ENCODE results near the gene SYMPK. TPM values are rescaled to one million over a fixed set of nuclear protein-coding genes. Genes with fewer than 3 reads are reported as not detected.

The SYMPK gene
- polyA plus RNA-seq, 4 donors, result 49.2 to 67.7 (median 58.9) TPM

DNA sequence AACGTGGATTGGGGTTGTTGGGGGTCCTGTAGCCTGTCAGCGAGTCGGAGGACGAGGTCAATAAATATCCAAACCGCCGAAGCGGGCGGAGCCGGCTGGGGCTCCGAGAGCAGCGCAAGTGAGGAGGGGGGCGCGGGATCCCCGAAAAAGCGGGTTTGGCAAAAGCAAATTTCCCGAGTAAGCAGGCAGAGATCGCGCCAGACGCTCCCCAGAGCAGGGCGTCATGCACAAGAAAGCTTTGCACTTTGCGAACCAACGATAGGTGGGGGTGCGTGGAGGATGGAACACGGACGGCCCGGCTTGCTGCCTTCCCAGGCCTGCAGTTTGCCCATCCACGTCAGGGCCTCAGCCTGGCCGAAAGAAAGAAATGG lies 93.1 kb downstream of the SYMPK start:
- no peak for DNase-seq (ENCODE audit: low read depth in 4 of 4, low spot score in 3 of 4)

DNA sequence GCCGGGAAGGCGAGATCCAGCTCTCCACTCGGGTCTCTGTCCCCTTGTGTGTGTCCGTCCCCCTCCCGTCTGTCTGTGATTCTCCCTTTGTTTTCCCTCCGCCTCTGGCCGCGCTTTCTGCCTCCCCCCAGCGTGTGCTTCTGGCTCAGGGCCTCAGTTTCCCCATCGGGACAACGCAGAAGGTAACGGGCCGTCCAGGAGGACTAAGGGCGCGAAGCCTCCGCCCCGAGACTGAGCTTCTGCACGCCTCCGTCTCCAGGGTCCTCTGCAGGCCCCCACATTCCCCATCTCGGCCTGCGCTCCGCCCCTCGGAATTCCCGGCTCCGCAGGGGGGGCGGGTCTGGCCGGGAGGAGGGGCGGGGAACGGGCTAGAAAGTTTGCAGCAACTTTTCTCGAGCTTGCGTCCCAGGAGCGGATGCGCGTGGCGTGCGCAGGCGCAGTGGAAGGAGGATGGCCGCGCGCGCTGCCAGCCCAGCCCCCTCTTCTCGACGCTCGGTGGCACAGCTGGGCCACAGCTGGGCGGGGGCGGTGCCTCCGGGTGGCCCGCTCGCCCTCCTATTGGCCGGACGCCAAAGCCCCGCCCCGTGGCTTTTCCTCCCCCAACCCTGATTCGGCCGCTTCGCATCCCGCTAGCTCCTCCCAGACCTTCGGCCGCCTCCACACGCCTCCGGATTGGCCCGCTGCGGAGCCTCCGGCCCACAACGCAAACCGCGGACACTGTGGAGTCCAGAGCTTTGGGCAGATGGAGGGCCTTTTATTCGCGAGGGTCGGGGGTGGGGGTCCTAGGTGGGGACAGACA lies 93.8 kb downstream of the SYMPK start, which contains the start of gene SIX5:
TSS of gene SIX5 (minus strand) at position 269 of the 799 bp plus-strand sequence. CDS start 408 bp downstream, outside the sequence.
- DNase-seq (ENCODE audit: low read depth in 4 of 4, low spot score in 3 of 4), result peak; percentile 96 to 98 (median 97)

DNA sequence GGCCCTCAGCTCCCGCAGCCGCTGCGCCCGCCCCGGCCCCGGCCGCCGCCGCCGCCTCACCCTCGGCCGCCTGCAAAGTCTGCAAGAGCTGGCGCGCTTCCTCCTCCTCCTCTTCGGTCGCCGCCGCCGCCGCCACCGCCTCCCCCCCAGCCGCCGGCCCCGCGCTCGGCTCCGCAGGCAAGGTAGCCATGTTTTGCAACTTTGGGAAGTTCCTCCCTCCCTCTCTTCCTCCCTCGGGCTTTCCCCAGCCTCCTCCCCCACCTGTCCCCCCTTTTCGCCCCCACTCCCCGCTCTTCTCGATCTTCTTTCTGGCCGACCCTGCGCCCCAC lies 94.3 kb downstream of the SYMPK start:
- DNase-seq (ENCODE audit: low read depth in 4 of 4, low spot score in 3 of 4), result no peak

DNA sequence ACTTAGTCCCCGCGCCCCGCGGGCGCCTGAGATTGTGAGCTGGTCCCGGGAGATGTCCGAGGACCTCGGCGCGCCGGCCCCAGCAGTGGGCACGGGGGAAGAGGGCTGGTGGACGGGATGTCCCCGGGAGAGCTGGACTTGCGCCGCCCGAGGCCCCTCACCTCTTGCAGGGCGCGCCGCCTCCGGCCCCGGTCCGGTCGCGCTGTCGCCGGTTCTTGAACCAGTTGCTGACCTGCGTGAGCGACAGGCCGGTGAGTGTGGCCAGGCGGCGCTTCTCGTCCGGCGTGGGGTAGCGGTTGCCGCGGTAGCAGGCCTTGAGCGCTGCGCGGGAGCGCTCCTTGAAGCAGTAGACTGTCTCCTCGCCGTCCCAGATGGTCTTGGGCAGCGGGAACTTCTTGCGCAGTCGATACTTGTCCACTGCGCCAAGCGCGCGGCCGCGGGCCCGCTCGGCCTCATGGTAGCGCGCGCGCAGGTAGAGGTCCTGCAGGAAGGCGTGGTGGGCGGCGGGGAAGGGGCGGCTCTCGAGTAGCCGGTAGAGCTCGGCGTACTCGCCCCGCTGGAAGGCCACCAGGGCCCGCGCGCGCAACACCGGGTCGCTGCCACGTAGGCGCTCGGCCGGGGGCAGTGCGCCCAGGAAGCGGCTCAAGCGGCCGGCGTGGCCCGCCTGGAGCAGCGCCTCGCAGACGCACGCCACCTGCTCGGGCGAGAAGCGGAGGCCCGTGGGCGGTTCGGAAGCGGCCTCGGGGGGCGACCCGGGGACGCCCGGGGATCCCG lies 94.9 kb downstream of the SYMPK start:
- peak in 1 of 4 donors; percentile 60 for DNase-seq (ENCODE audit: low read depth in 4 of 4, low spot score in 3 of 4)

DNA sequence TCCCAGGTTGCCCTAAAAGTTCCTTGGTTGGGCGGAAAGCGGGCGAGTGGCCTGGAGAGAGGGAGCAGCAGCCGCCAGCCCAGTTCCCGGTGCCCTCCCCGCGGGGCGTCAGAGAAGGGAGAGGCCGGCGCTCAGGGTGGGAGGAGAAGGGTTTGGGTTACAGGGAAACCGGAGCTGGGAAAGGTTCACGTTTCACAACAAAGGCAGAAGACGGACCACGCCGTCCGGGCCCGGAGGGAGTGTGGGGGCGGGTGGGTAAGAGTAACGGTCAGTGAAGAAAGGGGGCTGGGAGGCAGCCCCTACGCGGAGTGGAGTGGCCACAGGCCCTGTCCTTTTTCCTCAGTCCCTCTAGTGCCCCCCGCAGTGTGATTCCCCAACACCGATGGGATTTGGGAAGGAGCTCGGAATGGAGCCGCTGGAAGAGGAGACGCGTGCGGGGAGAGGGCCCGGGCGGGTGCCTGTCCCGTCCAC lies 95.5 kb downstream of the SYMPK start:
- DNase-seq (ENCODE audit: low read depth in 4 of 4, low spot score in 3 of 4), result peak; percentile 71 to 85 (median 81)

DNA sequence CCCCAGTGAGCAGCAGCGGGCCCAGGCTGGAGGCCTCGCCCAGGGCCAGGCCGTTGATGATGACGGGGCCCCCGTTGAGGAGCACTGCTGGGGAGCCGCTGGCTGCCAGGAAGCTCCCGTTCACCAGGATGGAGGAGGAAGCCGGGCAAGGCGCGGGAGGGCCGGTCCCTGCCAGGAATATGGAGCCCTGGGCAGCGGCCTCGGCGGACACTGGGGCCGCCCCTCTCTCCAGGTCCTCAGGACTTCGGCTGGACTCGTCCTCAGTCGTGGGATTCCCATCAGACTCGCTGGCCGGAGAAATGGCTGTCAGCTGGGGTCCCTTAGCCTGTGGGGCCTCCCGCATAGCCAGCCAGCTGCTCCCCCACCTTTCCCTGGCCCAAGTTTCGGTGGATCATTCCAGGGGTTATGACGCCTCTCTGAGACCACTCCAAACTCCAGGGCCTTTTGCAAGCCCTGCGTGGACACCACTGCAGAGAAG lies 96.0 kb downstream of the SYMPK start:
- DNase-seq (ENCODE audit: low read depth in 4 of 4, low spot score in 3 of 4), result no peak

DNA sequence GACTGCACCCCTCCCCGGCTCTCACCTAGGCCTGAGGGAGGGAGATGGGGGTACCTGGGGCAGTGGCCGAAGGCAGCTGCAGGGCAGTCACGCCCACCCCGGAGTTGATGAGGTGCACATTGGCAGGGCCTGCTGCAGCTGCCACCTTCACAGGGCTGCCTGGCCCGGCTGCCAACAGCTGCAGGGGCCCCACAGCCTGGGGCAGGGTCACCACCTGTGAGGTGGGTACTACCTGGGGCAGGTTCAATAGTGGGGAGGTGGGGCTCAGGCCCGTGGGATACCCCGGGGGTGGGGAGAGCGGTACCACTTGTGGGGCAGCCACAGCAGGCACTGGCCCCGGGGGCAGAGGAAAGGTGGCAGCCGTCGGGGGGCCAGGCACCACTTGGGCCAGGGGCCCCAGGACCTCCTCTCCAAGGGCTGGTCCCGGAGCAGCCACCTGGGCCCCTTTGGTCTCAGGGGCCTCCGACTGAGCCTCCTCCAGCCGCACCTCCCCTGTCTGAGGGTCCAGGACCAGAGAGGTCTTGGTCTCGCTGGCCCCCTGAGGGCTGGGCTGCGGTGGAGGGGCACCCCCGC lies 96.6 kb downstream of the SYMPK start:
- DNase-seq (ENCODE audit: low read depth in 4 of 4, low spot score in 3 of 4), result no peak

DNA sequence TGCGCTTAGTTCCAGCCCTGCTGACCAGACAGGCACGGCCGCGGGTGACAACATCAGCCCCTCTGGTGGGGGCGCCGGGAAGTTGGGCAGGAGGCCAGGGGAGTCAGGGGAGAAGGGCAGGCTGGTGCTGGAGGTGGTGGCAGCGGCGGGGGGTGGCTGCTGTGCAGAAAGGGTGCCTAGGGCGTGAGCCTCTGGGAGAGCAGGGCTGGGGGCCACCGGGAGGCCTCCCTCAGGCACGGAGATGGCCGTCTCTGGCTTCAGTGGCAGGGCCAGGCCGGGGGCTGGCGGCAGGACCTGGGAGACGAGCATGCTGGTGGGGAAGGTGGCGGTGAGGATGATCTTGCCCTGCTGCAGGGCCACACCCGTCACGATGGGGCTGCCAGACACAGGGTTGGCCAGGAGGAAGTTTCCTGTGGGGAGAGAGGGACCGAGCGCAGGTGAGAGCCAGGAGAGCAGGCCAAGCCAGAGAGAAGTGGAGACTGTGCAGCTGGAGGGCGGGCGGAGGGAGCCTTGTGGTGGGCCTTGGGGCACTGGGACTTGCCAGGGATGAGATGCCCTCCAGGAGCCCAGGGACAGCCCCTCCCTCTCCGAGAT lies 97.1 kb downstream of the SYMPK start:
- DNase-seq (ENCODE audit: low read depth in 4 of 4, low spot score in 3 of 4), result no peak

Other genes with a start within 250 kb of the SYMPK start
- 10 to 100 TPM; 16.1 to 24.6 (median 21.6) TPM for gene EML2, start 223.8 kb downstream of the SYMPK start, polyA plus RNA-seq (ENCODE audit: insufficient read length in 4 of 4)
- under 1 TPM; 0.33 to 0.80 (median 0.58) TPM for gene GIPR, start 194.9 kb downstream of the SYMPK start, polyA plus RNA-seq (ENCODE audit: insufficient read length in 4 of 4)
- gene SNRPD2, start 171.2 kb downstream of the SYMPK start, polyA plus RNA-seq (ENCODE audit: insufficient read length in 4 of 4), result 100 to 1,000 TPM; 282 to 375 (median 322) TPM
- 10 to 100 TPM in 1 of 4 donors, 1 to 10 TPM in 3; 6.2 to 12.7 (median 8.4) TPM for gene QPCTL, start 170.5 kb downstream of the SYMPK start, polyA plus RNA-seq (ENCODE audit: insufficient read length in 4 of 4)
- gene FBXO46, start 132.3 kb downstream of the SYMPK start, polyA plus RNA-seq (ENCODE audit: insufficient read length in 4 of 4), result 10 to 100 TPM; 13.3 to 19.0 (median 14.7) TPM
- gene MEIOSIN, start 129.7 kb downstream of the SYMPK start, polyA plus RNA-seq (ENCODE audit: insufficient read length in 4 of 4), result under 1 TPM in 1 of 4 donors, not detected in 3; 0.03 TPM
- 10 to 100 TPM; 15.7 to 31.7 (median 21.6) TPM for gene SIX5, start 93.9 kb downstream of the SYMPK start, polyA plus RNA-seq (ENCODE audit: insufficient read length in 4 of 4)
- gene DMPK, start 80.7 kb downstream of the SYMPK start, polyA plus RNA-seq (ENCODE audit: insufficient read length in 4 of 4), result 10 to 100 TPM; 41.9 to 53.6 (median 47.1) TPM
- gene DMWD, start 70.3 kb downstream of the SYMPK start, polyA plus RNA-seq (ENCODE audit: insufficient read length in 4 of 4), result 10 to 100 TPM; 28.0 to 40.3 (median 29.1) TPM
- gene RSPH6A, start 47.8 kb downstream of the SYMPK start, polyA plus RNA-seq (ENCODE audit: insufficient read length in 4 of 4), result under 1 TPM in 1 of 4 donors, not detected in 3; 0.05 TPM
- gene FOXA3, start 1.2 kb upstream of the SYMPK start, polyA plus RNA-seq (ENCODE audit: insufficient read length in 4 of 4), result under 1 TPM; 0.14 to 0.79 (median 0.43) TPM
- 10 to 100 TPM; 18.1 to 31.1 (median 20.1) TPM for gene IRF2BP1, start 23.0 kb upstream of the SYMPK start, polyA plus RNA-seq (ENCODE audit: insufficient read length in 4 of 4)
- gene MYPOP, start 39.5 kb upstream of the SYMPK start, polyA plus RNA-seq (ENCODE audit: insufficient read length in 4 of 4), result 1 to 10 TPM; 4.6 to 6.3 (median 5.2) TPM
- under 1 TPM in 1 of 4 donors, not detected in 3; 0.08 TPM for gene NANOS2, start 51.6 kb upstream of the SYMPK start, polyA plus RNA-seq (ENCODE audit: insufficient read length in 4 of 4)
- gene NOVA2, start 110.7 kb upstream of the SYMPK start, polyA plus RNA-seq (ENCODE audit: insufficient read length in 4 of 4), result 1 to 10 TPM; 4.3 to 5.3 (median 4.4) TPM
- 10 to 100 TPM; 10.6 to 14.6 (median 11.1) TPM for gene CCDC61, start 132.3 kb upstream of the SYMPK start, polyA plus RNA-seq (ENCODE audit: insufficient read length in 4 of 4)
- under 1 TPM; 0.22 to 0.76 (median 0.39) TPM for gene PGLYRP1, start 159.9 kb upstream of the SYMPK start, polyA plus RNA-seq (ENCODE audit: insufficient read length in 4 of 4)
- gene IGFL4, start 177.9 kb upstream of the SYMPK start, polyA plus RNA-seq (ENCODE audit: insufficient read length in 4 of 4), result under 1 TPM; 0.18 to 0.43 (median 0.30) TPM

All from right renal pelvis (tissue), 4 donors.